Esophagus muscularis mucosa (tissue), 4 donors: ENCODE data around the gene RAPGEF2.

ENCODE experiments used
- EP300 ChIP-seq: sonication (generic); formaldehyde crosslinking; IDR thresholded peaks from one replicate; pipeline ENCODE4 v1.6.1; 2017; ENCODE audit warnings: antibody characterized with exemption
- POLR2A ChIP-seq: fragments of 450-650 bp; IDR thresholded peaks from one replicate; pipeline ENCODE4 v1.6.1; 2017; ENCODE audit warnings: antibody characterized with exemption, moderate library complexity, mild to moderate bottlenecking, low read depth
- POLR2AphosphoS5 ChIP-seq, 2 donors: sonication (generic); formaldehyde crosslinking; IDR thresholded peaks; one replicate each; pipeline ENCODE4 v1.6.1; 2017; ENCODE audit warnings: antibody characterized with exemption in 2 of 2
- TF ChIP-seq, protein P1 (sequence below), 3 experiments: fragments of 200-600 bp in 2 of 3; fragments of 450-650 bp in 1 of 3; sonication (generic) in 2 of 3; IDR thresholded peaks; one replicate each; pipeline ENCODE4 v1.5.1; 2017 to 2019; ENCODE audit warnings: antibody characterized with exemption in 3 of 3, mild to moderate bottlenecking in 2 of 3, moderate library complexity in 1 of 3

DNA sequence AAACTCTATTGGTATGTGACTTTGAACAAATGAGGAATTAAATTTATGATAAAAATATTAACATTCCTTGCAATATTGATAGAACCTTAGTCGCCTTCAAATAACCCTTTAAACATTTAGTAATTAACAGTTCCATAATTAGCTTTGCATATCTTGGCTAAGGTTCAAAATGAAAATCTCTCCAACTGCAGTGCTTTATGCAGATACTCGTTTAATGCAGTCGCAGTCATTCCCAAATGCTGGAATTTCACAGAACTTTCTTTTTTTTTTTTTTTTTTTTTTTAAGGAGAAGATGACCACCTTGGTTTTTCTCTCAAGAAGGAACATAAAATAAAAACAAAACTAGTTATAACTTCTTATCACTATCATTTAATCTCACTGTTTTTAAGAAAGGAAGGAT is 5.2 kb downstream of the RAPGEF2 start:
- TF ChIP-seq, protein P1, sequence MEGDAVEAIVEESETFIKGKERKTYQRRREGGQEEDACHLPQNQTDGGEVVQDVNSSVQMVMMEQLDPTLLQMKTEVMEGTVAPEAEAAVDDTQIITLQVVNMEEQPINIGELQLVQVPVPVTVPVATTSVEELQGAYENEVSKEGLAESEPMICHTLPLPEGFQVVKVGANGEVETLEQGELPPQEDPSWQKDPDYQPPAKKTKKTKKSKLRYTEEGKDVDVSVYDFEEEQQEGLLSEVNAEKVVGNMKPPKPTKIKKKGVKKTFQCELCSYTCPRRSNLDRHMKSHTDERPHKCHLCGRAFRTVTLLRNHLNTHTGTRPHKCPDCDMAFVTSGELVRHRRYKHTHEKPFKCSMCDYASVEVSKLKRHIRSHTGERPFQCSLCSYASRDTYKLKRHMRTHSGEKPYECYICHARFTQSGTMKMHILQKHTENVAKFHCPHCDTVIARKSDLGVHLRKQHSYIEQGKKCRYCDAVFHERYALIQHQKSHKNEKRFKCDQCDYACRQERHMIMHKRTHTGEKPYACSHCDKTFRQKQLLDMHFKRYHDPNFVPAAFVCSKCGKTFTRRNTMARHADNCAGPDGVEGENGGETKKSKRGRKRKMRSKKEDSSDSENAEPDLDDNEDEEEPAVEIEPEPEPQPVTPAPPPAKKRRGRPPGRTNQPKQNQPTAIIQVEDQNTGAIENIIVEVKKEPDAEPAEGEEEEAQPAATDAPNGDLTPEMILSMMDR (IDR thresholded peaks at IDR 0.05): no peak
- TF ChIP-seq EP300 (no peak), POLR2A (no peak), POLR2AphosphoS5 (IDR thresholded peaks at IDR 0.05) (no peak)
